Omental fat pad (tissue), 4 donors: ENCODE data around the gene ZFYVE28. TPM values are rescaled to one million over a fixed set of nuclear protein-coding genes. Genes with fewer than 3 reads are reported as not detected.

Source experiments
- ATAC-seq: fragments of 150-250 bp; one replicate; pipeline ENCODE4 v1.9.1; 2016; ENCODE audit warnings: mild to moderate bottlenecking, moderate library complexity; ENCODE audit not compliant: low FRiP score
- DNase-seq: peaks from one replicate; pipeline ENCODE4 v3.0.0-alpha.2; 2019; ENCODE audit warnings: low spot score
- CTCF ChIP-seq, 3 donors: fragments of 450-650 bp; IDR thresholded peaks; one replicate each; pipeline ENCODE4 v1.5.1; 2016 to 2017; ENCODE audit warnings: antibody characterized with exemption in 3 of 3, mild to moderate bottlenecking in 3 of 3, moderate library complexity in 2 of 3
- total RNA-seq, 4 donors: library from RNA; depleted of rRNA; stranded (reverse); fragments of >200 nt; gene quantifications; one replicate each; pipeline ENCODE4 v1.1.0, GENCODE V29; 2016

Gene ZFYVE28
- total RNA-seq, 4 donors from 2014 or later: 7.1 to 24.5 (median 16.7) TPM

GRCh38 chr4:2266821-2267220 is 151.6 kb downstream of the ZFYVE28 start:
- TF ChIP-seq CTCF (IDR thresholded peaks at IDR 0.05): no peak
- DNase-seq: no peak
- no peak for ATAC-seq

- ATAC-seq (no peak), DNase-seq (no peak)
- no peak for TF ChIP-seq CTCF (IDR thresholded peaks at IDR 0.05)
These were observed 152.3 kb downstream of the ZFYVE28 start for GRCh38 chr4:2266181-2266580.

- DNase-seq (no peak), ATAC-seq (no peak)
- no peak for TF ChIP-seq CTCF (IDR thresholded peaks at IDR 0.05)
These were observed 153.0 kb downstream of the ZFYVE28 start for GRCh38 chr4:2265113-2266110.

GRCh38 chr4:2264481-2265041 is 153.9 kb downstream of the ZFYVE28 start:
- ATAC-seq (no peak), DNase-seq (no peak)
- TF ChIP-seq CTCF (IDR thresholded peaks at IDR 0.05): no peak

- no peak for TF ChIP-seq CTCF (IDR thresholded peaks at IDR 0.05)
- no peak for ATAC-seq
- DNase-seq: no peak
These were observed 154.5 kb downstream of the ZFYVE28 start for GRCh38 chr4:2263926-2264321.

GRCh38 chr4:2262944-2263250 is 155.5 kb downstream of the ZFYVE28 start:
- TF ChIP-seq CTCF (IDR thresholded peaks at IDR 0.05): no peak
- ATAC-seq: no peak
- no peak for DNase-seq
